ENCODE results near the gene GJA4.

GJA4 gene

DNA sequence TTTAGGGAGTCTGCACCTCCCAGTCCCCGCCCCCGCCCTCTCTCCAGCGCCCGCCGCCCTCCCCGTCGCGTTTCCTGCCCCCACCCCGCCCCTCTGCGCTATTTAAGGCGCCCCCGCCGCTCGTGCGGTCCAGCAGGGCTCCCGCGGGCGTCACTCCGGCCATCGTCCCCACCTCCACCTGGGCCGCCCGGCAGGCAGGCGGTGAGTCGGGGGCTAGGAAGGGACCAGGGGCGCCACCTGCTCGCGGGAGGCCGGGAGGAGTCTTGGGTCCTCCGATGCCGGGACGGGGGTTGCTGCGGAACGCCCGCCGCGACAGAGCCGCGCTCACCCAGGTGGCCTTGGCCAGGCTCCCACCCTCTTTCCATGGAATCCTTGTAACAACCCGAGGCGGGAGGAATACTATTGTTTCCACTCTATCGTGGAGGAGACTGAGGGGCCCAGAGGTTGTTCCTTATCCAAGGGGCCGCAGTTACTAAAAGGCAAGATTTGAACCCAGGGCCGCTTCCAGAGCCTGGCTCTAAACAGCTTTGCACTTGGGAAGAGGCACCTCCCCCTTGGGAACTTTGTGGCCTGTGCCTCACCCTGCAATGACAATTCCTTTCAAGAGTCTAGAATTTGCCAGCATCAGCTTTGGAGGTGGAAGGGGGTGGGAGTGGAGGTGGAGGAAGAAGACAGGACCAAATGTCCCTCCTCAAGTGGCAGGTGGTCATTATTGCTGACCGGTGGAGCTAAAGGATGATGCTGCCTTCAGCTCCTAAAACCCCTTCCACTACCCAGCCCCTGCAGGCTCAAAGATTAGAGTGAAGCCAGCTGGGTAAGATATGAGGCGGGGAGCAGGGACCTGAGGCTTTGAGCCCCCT, at the start of gene GJA4:
Gene GJA4 (plus strand): TSS at position 132 of the 860 bp plus-strand sequence. CDS start 1,215 bp downstream, outside the sequence.
- no peak for DNase-seq

DNA sequence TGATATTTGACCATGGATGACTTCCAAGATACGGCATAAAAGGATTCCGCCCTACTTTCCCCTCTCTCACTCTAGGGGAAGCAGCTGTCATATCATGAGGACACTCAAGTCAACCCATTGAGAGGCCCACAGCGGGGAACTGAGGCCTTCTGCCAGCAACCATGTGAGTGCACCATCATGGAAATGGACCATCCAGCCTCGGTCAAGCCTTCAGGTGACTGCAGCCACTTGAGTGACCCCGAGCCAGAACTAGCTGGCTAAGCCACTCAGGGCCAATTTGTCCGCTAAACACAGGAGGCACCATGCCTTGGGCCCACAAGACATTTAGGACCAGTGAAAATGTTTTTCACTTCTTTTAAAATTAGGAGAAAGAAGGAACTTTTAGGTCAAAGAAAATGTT, 49.0 kb upstream of the GJA4 start:
- no peak for DNase-seq

DNA sequence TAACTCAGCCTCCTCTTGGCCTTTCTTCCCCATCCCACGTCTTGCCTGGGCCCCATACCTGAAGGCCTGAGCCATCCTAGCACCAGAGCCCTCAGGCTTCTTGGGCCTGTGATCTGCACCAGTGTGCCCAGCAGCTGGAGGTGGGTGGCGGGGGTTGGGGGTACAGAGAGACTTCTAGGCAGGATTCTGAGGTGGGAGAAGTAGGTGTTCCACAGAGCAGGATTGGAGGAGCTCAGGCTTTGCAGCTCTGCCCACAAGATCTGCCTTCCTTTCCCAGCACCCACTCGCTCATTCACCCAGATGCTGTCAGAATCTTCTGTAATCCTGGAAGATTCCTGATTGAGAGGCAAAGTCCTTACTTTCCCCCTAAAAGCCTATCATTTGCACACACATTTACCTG, 47.9 kb upstream of the GJA4 start:
- DNase-seq, result no peak

DNA sequence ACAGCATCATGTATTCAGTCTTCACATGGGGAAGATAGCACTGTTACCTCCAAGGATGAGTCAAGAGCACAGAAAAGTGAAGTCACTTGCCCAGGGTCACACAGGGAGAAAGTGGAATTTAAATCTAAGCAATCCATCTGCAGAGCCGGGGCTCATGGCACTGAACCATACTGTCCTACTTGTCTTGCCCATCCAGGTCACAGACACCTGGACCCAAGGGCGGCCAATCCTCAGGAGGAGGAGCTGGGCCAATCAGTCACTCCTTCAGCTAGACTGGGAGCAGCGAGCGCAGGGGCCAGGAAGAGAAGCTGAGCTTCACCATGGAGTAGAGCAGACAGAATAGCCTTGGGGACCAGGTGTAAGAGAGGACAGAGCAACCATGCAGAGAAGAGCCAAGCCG, 47.1 kb upstream of the GJA4 start:
- no peak for DNase-seq

DNA sequence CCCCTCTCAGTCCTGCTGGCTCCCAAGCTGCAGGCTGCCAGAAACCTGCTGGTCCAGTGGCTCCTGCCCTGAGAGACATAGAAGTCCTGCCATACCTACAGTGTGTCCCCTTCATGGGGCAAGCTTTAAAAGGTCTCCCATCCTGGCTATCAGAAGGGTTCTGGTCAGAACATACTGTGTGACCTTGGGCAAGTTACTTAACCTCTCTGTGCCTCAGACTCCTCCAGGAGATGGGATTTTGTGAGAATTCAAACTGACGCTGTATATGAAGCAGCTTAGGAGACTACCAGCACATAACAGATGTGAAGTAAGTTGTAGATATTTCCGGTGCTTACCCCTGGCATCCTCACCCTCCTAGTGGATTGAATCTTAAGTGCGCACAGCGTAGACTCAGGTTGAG, 46.7 kb upstream of the GJA4 start:
- no peak for DNase-seq

DNA sequence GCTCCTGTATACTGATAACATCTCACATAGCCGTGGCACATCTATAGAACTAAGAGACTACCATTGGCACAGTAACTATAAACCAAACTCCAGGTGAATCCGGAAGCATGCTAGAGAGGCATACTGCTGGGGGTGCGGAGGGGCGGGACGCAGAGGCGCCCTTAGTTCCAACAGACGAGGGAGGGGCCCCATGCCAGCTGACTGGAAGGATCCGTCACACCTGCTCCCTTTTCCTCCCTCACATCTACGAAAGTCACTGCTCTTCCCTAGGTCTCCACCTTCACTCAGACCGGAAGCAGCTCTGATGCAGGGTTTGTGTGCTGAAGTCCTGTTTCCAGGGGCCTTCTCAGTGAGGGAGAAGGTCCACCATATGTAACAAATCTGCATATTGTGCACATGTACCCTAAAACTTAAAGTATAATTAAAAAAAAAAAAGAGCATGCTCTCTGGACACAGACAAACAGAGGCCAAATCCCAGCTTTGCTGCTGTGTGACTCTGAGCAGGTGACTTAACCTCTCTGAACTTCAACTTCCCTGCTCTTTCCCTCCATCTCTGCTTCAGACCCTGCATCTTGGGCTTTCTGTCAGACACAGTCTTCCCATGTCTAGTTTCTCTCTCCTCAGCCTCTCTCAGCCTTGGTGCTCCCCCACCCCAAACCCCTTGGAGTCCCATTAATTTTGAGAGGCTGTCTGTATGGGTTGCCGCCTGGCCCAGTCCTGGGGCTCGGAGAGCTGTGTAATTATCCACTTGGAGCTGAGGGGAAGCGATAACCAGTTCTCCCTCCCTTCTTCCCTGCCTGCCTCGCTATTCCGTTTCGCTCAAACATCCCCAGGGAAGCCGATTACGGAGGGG, 45.8 kb upstream of the GJA4 start:
- DNase-seq, result no peak

DNA sequence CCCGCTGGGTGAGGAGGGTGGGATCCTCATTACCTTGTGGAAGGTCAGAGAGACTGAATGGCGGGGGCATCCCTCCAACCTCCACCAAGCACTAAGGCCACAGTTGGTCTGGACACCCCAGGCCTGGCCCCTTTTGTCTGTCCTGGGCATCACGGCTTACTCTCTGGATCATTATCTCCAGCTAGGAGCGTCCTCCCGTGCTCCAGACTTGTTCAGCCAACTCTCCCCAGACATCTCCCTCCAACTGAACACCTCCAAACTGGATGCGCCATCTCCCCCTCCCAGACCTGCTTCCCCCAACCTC, 45.2 kb upstream of the GJA4 start:
- no peak for DNase-seq

DNA sequence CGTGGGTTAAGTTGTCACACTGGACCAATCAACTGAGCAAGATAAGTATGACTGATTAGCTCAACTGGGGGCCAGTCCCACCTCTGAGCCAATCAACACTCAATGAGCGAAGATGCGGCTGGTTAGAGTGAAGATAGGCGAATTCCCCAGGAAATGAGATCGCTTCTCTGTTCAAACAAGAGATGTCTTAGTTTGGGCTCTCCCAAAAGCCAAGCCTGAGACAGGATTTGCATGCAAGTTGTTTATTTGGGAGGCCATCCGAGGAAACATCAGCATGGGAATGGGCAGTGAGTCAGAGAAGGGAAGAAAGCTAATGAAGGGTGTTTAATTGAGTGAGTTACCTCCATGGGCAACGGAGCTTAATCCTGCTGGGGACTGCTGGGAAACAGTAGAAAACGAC, 42.8 kb upstream of the GJA4 start:
- no peak for DNase-seq

DNA sequence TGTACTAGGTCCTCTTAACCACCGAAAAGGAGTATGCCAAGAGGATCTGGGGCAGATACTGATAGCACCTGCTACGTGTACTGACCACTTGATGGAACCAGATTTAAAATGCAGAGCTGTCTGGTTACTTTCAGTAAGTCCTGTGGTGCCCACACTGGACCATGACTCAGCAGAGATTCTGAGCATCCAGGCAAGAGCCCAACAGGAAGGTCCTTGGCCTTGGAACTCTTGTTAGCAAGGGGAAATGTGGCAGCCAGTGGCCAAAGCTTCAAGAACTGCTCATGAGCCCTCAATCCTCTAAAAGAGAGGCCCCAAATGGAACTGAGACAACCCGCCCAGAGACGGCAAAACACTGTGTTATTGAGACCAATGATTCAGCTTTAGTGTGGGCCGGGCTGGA, 42.2 kb upstream of the GJA4 start:
- DNase-seq, result no peak

DNA sequence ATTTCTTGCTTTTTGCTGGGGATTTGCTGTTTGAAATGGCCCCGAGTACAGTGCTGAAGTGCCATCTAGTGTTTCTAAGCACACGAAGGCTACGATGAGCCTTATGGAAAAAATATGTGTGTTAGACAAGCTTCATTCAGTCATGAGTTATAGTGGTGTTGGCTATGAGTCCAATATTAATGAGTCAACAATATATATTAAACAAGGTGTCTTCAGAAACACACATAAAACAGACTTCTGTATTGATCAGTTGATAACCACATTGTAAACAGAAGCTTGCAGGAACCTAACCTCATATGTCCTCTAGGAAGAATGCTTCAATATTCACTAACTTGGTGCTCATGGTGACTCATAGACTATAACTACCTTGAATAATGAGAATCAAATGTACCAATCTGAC, 39.6 kb upstream of the GJA4 start:
- DNase-seq, result no peak

DNA sequence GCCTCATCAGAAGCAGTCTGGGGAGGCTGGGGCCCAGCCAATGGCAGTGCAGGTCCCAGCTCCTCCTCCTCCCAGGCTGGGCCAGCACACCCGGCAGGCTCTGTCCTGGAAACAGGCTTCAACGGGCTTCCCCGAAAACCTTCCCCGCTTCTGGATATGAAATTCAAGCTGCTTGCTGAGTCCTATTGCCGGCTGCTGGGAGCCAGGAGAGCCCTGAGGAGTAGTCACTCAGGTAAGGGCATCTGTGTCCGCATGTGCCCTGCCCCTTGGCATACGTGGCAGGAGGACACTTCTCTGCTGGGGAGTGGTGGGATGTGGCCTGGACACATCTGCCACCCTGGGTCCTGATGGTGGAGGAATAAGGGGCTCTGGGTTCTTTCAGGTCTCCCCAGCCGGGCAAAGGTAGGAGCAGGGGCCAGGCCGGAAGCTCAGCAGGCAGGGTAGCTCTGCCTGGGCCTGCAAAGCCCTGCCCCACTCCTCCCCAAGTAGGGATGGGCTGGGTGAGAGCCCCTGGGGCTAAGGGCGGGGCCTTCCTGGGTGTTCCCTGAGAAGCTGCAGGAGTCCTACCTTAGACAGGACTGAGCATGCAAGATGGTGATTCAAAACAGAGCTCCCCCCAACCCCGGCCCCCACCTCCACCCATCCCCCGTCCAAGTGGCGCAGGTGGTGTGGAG, 37.7 kb upstream of the GJA4 start, which contains the start of gene GJB5:
Gene GJB5 (plus strand): TSS at position 84 of the 674 bp plus-strand sequence. CDS start 2,284 bp downstream, outside the sequence.
- DNase-seq, result no peak

DNA sequence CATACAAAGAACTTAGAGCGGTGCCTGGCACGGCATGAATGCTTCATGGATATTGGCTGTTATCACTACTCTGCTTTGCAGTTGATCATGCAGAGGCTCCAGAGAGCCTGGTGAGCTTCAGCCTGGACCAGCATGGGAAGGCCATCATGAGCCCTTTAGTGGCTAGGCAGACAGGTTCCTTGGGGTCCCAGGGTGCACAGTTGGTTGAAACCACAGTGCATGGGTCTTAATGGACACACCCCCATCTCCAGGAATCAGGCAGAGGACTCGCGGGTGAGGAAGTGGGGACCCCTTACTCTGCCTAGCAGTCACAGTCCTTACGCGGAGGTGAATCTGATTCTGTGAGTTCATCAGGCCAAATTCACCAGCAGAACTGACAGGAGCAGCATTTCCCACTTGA, 36.8 kb upstream of the GJA4 start:
- DNase-seq, result no peak

DNA sequence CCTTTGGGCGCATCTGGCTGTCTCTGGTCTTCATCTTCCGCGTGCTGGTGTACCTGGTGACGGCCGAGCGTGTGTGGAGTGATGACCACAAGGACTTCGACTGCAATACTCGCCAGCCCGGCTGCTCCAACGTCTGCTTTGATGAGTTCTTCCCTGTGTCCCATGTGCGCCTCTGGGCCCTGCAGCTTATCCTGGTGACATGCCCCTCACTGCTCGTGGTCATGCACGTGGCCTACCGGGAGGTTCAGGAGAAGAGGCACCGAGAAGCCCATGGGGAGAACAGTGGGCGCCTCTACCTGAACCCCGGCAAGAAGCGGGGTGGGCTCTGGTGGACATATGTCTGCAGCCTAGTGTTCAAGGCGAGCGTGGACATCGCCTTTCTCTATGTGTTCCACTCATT, 35.4 kb upstream of the GJA4 start:
- DNase-seq, result no peak

DNA sequence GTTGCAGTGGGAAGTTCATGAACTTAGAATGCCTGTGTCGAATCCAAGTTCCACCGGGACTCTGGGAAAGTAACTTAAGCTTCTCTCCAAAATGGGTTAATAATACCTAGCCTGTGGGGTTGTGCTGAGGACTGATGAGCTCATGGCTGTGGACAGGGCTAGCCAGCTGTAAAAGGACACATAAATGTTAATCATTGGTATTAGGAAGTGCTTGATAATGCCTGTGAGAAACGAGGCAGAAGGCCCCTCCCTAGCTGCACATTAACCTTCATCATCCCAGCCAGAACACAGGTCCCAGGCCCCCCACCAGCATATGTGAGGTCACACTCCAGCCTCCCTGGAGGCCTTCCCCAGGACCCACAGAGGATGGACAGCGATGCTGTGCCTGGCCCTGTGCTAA, 34.0 kb upstream of the GJA4 start:
- DNase-seq, result no peak

DNA sequence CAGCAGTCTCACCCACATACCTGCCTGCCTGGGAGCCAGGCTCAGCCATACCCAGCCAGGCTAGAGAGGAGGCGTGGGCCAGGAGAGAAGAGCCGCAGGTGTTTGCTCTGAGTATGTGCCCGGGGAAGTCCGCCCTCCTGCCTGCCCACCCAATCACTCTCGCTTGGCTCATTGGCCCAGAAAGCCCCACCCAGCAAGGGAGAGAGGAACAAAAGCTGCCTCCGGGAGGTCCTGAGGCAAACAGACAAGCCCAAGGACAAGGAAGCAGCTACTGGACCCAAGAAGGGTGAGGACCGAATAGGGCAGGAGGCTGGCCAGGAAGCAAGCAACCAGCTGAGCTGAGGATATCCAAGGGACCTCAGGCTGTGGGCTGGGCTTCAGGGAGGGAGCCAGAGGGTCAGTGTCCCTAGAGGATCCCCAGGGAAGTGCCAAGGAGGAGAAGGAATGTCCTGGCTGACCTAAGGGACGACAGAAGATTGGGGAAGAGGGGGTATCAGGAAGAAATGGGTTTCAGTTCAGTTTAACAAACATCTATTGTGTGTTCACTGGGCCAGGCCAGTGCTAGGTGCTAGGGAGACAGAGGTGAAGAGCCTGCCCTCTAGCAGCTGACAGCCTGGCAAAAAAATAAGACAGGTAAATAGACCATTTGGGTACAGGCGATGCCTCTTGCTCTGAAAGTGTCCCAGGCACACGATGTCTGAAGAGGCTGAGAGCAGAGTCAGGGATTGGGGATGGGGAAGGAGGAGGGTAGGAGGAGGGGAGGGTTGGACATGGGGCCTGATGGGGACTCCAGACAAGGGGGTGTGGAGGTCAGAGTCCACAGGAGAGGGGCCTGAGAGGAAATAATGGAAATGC, 33.1 kb upstream of the GJA4 start, which contains the start of gene GJB4:
Gene GJB4 (plus strand): TSS at position 238 of the 855 bp plus-strand sequence. CDS start 1,515 bp downstream, outside the sequence.
- DNase-seq, result no peak

DNA sequence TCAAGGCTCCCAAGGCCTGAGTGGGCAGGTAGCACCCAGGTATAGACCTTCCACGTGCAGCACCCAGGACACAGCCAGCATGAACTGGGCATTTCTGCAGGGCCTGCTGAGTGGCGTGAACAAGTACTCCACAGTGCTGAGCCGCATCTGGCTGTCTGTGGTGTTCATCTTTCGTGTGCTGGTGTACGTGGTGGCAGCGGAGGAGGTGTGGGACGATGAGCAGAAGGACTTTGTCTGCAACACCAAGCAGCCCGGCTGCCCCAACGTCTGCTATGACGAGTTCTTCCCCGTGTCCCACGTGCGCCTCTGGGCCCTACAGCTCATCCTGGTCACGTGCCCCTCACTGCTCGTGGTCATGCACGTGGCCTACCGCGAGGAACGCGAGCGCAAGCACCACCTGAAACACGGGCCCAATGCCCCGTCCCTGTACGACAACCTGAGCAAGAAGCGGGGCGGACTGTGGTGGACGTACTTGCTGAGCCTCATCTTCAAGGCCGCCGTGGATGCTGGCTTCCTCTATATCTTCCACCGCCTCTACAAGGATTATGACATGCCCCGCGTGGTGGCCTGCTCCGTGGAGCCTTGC, 31.5 kb upstream of the GJA4 start:
- no peak for DNase-seq

DNA sequence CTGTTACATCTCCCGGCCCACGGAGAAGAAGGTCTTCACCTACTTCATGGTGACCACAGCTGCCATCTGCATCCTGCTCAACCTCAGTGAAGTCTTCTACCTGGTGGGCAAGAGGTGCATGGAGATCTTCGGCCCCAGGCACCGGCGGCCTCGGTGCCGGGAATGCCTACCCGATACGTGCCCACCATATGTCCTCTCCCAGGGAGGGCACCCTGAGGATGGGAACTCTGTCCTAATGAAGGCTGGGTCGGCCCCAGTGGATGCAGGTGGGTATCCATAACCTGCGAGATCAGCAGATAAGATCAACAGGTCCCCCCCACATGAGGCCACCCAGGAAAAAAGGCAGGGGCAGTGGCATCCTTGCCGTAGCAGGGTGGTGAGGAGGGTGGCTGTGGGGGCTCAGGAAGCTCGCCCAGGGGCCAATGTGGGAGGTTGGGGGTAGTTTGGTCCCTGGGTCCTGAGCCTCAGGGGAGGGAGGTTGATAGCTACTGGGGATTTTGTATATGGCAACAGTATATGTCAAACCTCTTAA, 31.0 kb upstream of the GJA4 start:
- DNase-seq, result no peak

DNA sequence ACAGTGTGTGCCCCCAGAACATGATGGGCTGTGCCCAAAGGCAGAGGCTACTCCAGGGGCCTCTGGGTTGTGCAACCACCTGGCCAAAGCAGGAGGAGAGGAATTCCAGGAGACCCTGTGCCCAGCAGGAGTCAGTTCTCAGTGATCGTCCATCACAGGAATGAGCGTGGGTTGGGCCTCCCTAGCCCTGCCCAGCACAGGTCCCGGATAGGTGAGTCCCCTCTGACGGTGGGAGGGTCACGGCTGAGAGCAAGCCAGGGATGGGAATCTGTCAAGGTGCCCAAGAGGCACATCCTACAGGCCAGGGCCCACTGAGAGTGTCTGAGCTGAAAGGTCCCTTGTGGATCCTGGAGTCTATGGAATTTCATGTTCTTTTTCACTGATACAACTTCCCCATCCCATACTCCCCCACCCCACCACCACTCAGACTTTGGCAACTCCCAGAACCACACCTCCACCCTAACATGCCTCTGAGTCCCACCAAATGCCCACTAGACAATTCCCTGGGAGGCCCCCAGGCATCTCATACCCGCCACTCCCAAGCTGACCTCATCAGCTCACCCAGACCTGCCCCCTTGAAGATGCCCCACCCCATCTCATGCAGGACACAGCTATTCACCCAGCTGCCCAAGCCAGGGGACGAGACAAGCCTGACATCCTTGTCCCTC, 30.2 kb upstream of the GJA4 start:
- no peak for DNase-seq

DNA sequence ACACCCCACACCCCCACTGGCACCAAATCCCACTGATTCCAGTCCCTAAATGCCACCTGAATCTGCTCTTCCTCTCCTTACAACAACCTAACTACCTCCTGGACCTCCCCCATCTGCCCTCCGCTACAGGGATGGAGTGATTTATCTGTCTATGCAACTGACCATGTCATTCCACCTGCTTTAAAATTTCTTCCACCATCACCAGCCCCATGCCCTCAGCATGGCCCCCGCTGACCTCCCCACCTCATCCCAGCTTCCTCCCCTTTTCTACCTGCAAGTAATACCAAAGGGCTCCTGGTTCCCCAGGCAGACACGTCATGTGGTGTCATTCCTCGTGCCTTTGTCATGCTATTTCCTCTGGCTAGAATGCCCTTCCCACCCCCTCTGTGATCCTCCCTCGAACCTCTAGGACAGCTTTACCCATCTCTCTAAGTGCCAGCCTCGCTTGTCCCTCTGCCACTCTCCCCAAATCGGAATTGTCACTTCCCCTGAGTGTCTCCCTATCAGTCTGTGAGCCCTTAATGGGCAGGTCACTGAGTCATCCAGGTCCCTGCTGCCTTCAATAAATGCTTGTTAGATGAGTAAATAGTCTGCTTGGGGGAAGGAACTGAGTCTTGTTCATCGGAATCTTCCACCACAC, 29.5 kb upstream of the GJA4 start:
- DNase-seq, result no peak

DNA sequence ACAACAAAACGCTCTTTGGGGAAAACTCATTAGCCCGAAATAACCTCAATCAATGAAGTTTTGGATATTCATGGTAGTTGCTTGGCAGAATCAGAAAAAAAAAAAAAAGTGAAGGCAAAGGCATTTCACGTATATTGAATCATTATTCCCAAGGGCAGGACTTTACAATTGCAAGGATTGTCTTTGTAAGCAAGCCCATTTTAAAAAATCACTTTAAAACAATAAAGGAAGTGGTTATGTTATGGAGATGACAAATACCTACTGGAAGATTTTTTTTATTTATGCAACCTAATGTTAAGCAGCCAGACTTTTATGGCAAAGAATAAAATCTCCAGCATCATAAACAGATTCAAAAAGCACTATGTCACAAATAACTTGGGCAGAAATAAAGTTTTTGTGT, 23.9 kb upstream of the GJA4 start:
- no peak for DNase-seq
